COLO668 (cell line): ENCODE measurements around the gene SEMA3B.
"Not testable (repeated sequence)": the region's sequence is repeated elsewhere in the genome, so short reads cannot be mapped to it uniquely, and the experiment has no call there.

Experiments
- DNase-seq: peaks from one replicate; lab custom pipeline; 2025; ENCODE audit not compliant: unreplicated experiment; lab: John Stamatoyannopoulos, UW

The SEMA3B gene

GRCh38 chr3:50237754-50238548, 31.0 kb upstream of the SEMA3B start:
- peak; percentile 80 for DNase-seq

- DNase-seq, result peak; percentile 16
Measured at GRCh38 chr3:50238549-50239026, 30.4 kb upstream of the SEMA3B start.

GRCh38 chr3:50239649-50240048, 29.3 kb upstream of the SEMA3B start:
- DNase-seq, result no peak

- peak; percentile 23 for DNase-seq
Measured at GRCh38 chr3:50241163-50241562, 27.8 kb upstream of the SEMA3B start.

- DNase-seq, result no peak
Measured at GRCh38 chr3:50241713-50242380, 27.1 kb upstream of the SEMA3B start.

GRCh38 chr3:50242381-50242770, 26.6 kb upstream of the SEMA3B start:
- DNase-seq, result no peak

GRCh38 chr3:50242851-50243542, 25.9 kb upstream of the SEMA3B start:
- no peak for DNase-seq

GRCh38 chr3:50243543-50243895, 25.4 kb upstream of the SEMA3B start:
- DNase-seq, result no peak

GRCh38 chr3:50244813-50245212, 24.1 kb upstream of the SEMA3B start:
- not testable (repeated sequence) for DNase-seq

- DNase-seq, result no peak
Measured at GRCh38 chr3:50245251-50245745, 23.6 kb upstream of the SEMA3B start.

GRCh38 chr3:50245831-50246516, 23.0 kb upstream of the SEMA3B start:
- peak; percentile 81 for DNase-seq

- no peak for DNase-seq
Measured at GRCh38 chr3:50246517-50246954, 22.4 kb upstream of the SEMA3B start.

GRCh38 chr3:50248387-50248786, 20.6 kb upstream of the SEMA3B start:
- peak; percentile 32 for DNase-seq

- no peak for DNase-seq
Measured at GRCh38 chr3:50249457-50249856, 19.5 kb upstream of the SEMA3B start.

- no peak for DNase-seq
Measured at GRCh38 chr3:50250514-50250913, 18.4 kb upstream of the SEMA3B start.

- no peak for DNase-seq
Measured at GRCh38 chr3:50251220-50251619, 17.7 kb upstream of the SEMA3B start.

GRCh38 chr3:50254577-50255250, 14.2 kb upstream of the SEMA3B start:
- no peak for DNase-seq

GRCh38 chr3:50255251-50255615, 13.7 kb upstream of the SEMA3B start:
- DNase-seq, result no peak

GRCh38 chr3:50256978-50257890, 11.7 kb upstream of the SEMA3B start:
- DNase-seq, result peak; percentile 47
